ENCODE measurements around the gene KRT28. TPM values are rescaled to one million over a fixed set of nuclear protein-coding genes. Genes with fewer than 3 reads are reported as not detected.

Gene KRT28
- total RNA-seq, 4 donors from 2014 or later = not detected

GRCh38 chr17:40810494-40810893, 10.7 kb upstream of the KRT28 start:
- WGBS, 2 donors = 47 to 53% methylated on average over 6 of the region's 6 CpGs

GRCh38 chr17:40809721-40810421, 10.1 kb upstream of the KRT28 start:
- Histone ChIP-seq H3K36me3 (no peaks in the 10 kb centered on the region), H3K9me3 (no peaks in the 10 kb centered on the region), H3K4me1 (no peaks in the 10 kb centered on the region), H3K27me3 (peaks cover 0 to 77% (median 2%) of the 10 kb centered on the region in 4 donors), H3K4me3 (no peak overlapping the region), H3K27ac (no peak overlapping the region)
- intact Hi-C loops (cut with DNase I) = loop anchor here (10.0 kb wide), 1 partner anchor 855 kb away; no protein-coding TSS in a partner anchor
- DNase-seq = no peak
- 54 to 87% methylated on average over 2 of the region's 2 CpGs for WGBS, 2 donors
- no peak for TF ChIP-seq CTCF (IDR thresholded peaks at IDR 0.05)
- TF ChIP-seq POLR2A (IDR thresholded peaks at IDR 0.05) = no peak

More at GRCh38 chr17:40810494-40810893, 10.7 kb upstream of the KRT28 start:
- no peak overlapping the region for H3K27ac ChIP-seq
- no peaks in the 10 kb centered on the region for H3K4me1 ChIP-seq
- TF ChIP-seq POLR2A (IDR thresholded peaks at IDR 0.05) = no peak
- no peak for TF ChIP-seq CTCF (IDR thresholded peaks at IDR 0.05)
- intact Hi-C loops (cut with DNase I) = no loop called here
- H3K36me3 ChIP-seq = no peaks in the 10 kb centered on the region
- no peaks in the 10 kb centered on the region for H3K9me3 ChIP-seq
- H3K4me3 ChIP-seq = no peak overlapping the region
- DNase-seq = no peak
- H3K27me3 ChIP-seq = peaks cover 0 to 71% (median 2%) of the 10 kb centered on the region in 4 donors

GRCh38 chr17:40806131-40806530, 6.4 kb upstream of the KRT28 start:
- intact Hi-C loops (cut with DNase I) = loop anchor here (10.0 kb wide), 1 partner anchor 859 kb away; no protein-coding TSS in a partner anchor
- H3K9me3 ChIP-seq = no peaks in the 10 kb centered on the region
- H3K27ac ChIP-seq = no peak overlapping the region
- 72 to 78% methylated on average over 3 of the region's 3 CpGs for WGBS, 2 donors
- H3K27me3 ChIP-seq = peaks cover 0 to 77% (median 0%) of the 10 kb centered on the region in 4 donors
- DNase-seq = no peak
- TF ChIP-seq POLR2A (IDR thresholded peaks at IDR 0.05) = no peak
- no peak for TF ChIP-seq CTCF (IDR thresholded peaks at IDR 0.05)
- H3K4me1 ChIP-seq = no peaks in the 10 kb centered on the region
- H3K4me3 ChIP-seq = no peak overlapping the region
- H3K36me3 ChIP-seq = no peaks in the 10 kb centered on the region

GRCh38 chr17:40803617-40804082, 3.9 kb upstream of the KRT28 start:
- Histone ChIP-seq H3K9me3 (no peaks in the 10 kb centered on the region), H3K4me3 (no peak overlapping the region), H3K27ac (no peak overlapping the region), H3K36me3 (no peaks in the 10 kb centered on the region), H3K4me1 (no peaks in the 10 kb centered on the region), H3K27me3 (peaks cover 0 to 78% (median 0%) of the 10 kb centered on the region in 4 donors)
- intact Hi-C loops (cut with DNase I) = loop anchor here (10.0 kb wide), 1 partner anchor 861 kb away; no protein-coding TSS in a partner anchor
- TF ChIP-seq POLR2A (IDR thresholded peaks at IDR 0.05) (no peak), CTCF (IDR thresholded peaks at IDR 0.05) (peak; percentile 56 to 94 (median 92))
- WGBS, 2 donors = 10 to 16% methylated on average over 10 to 13 of the region's 13 CpGs
- no peak for DNase-seq

- WGBS, 2 donors = 61 to 75% methylated on average over 2 of the region's 2 CpGs
- Histone ChIP-seq H3K9me3 (no peaks in the 10 kb centered on the region), H3K4me1 (no peaks in the 10 kb centered on the region), H3K4me3 (no peak overlapping the region), H3K27ac (no peak overlapping the region), H3K36me3 (no peaks in the 10 kb centered on the region), H3K27me3 (peaks cover 0 to 78% (median 0%) of the 10 kb centered on the region in 4 donors)
- intact Hi-C loops (cut with DNase I) = loop anchor here (10.0 kb wide), 1 partner anchor 864 kb away; no protein-coding TSS in a partner anchor
- TF ChIP-seq POLR2A (IDR thresholded peaks at IDR 0.05) (no peak), CTCF (IDR thresholded peaks at IDR 0.05) (no peak)
- DNase-seq = no peak
Measured at GRCh38 chr17:40801157-40801556, 1.4 kb upstream of the KRT28 start.
